Right atrium auricular region (tissue), 2 donors: ENCODE results near the gene CD44. TPM values are rescaled to one million over a fixed set of nuclear protein-coding genes. Genes with fewer than 3 reads are reported as not detected.

Experiments
- DNase-seq: peaks from one replicate; pipeline ENCODE4 v3.0.0-alpha.2; 2019; ENCODE audit warnings: low spot score
- H3K27ac ChIP-seq, 2 donors: fragments of 200-600 bp; sonication (generic); 1 replicate in 1 of 2; 2 replicates in 1 of 2; pipeline ENCODE4 v1.5.1; 2016 to 2019
- H3K27me3 ChIP-seq, 2 donors: fragments of 200-600 bp; sonication (generic); one replicate each; pipeline versions ENCODE4 v1.5.1 to v1.6.0; 2017 to 2019
- H3K36me3 ChIP-seq: fragments of 200-600 bp; sonication (generic); one replicate; pipeline ENCODE4 v1.5.1; 2016
- H3K4me1 ChIP-seq, 2 donors: fragments of 200-600 bp; sonication (generic); one replicate each; pipeline versions ENCODE4 v1.5.1 to v1.6.0; 2017 to 2019
- H3K4me3 ChIP-seq, 2 donors: fragments of 200-600 bp; sonication (generic); 1 replicate in 1 of 2; 2 replicates in 1 of 2; pipeline ENCODE4 v1.5.1; 2017 to 2019; ENCODE audit warnings: mild to moderate bottlenecking in 1 of 2, moderate library complexity in 1 of 2
- H3K9me3 ChIP-seq, 2 donors: fragments of 200-600 bp; sonication (generic); one replicate each; pipeline ENCODE4 v1.5.1; 2019
- CTCF ChIP-seq, 2 donors: fragments of 200-600 bp; sonication (generic); IDR thresholded peaks; one replicate each; pipeline ENCODE4 v1.5.1; 2019; ENCODE audit warnings: antibody characterized with exemption in 2 of 2
- total RNA-seq, 2 donors: library from RNA; depleted of rRNA; stranded (reverse); fragments of >200 nt; gene quantifications; one replicate each; pipeline ENCODE4 v1.1.0, GENCODE V29; 2016

Gene CD44
- total RNA-seq, 2 donors from 2014 or later = 26.8 to 37.3 TPM

GRCh38 chr11:35231076-35231860 lies 92.3 kb downstream of the CD44 start:
- H3K27me3 ChIP-seq = no peaks in the 10 kb centered on the region
- no peak for DNase-seq
- no peaks in the 10 kb centered on the region for H3K36me3 ChIP-seq
- no peak overlapping the region for H3K27ac ChIP-seq
- no peaks in the 10 kb centered on the region for H3K4me1 ChIP-seq
- no peak for TF ChIP-seq CTCF (IDR thresholded peaks at IDR 0.05)
- H3K4me3 ChIP-seq = no peak overlapping the region
- no peaks in the 10 kb centered on the region for H3K9me3 ChIP-seq

DNA sequence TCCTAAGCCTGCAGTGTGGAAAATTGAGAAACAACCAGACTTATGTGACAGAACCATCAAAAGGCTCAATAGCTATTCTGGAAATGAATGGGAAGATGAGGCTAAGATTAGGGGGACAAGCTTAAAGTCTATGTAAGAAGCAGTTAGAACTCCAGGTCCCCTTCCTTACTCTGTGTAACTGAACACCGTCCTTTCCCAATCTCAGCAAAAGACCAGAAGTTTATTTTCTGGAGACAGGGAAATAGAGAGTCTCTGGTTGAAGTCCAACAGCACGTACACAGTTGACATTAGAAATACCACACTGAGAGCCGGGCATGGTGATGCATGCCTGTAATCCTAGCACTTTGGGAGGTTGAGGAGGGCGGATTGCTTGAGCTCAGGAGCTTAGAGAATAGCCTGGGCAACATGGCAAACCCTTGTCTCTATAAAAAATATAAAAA lies 93.9 kb downstream of the CD44 start:
- DNase-seq = no peak
- no peaks in the 10 kb centered on the region for H3K27me3 ChIP-seq
- TF ChIP-seq CTCF (IDR thresholded peaks at IDR 0.05) = no peak
- no peak overlapping the region for H3K4me3 ChIP-seq
- no peaks in the 10 kb centered on the region for H3K9me3 ChIP-seq
- no peak overlapping the region for H3K27ac ChIP-seq
- no peaks in the 10 kb centered on the region for H3K4me1 ChIP-seq
- H3K36me3 ChIP-seq = no peaks in the 10 kb centered on the region

- Histone ChIP-seq H3K27me3 (no peaks in the 10 kb centered on the region), H3K4me3 (no peak overlapping the region), H3K36me3 (no peaks in the 10 kb centered on the region), H3K9me3 (no peaks in the 10 kb centered on the region), H3K4me1 (no peaks in the 10 kb centered on the region), H3K27ac (no peak overlapping the region)
- DNase-seq = no peak
- TF ChIP-seq CTCF (IDR thresholded peaks at IDR 0.05) = no peak
Measured at GRCh38 chr11:35233518-35233917, 94.5 kb downstream of the CD44 start.

- TF ChIP-seq CTCF (IDR thresholded peaks at IDR 0.05) = no peak
- H3K9me3 ChIP-seq = no peaks in the 10 kb centered on the region
- H3K27ac ChIP-seq = no peak overlapping the region
- H3K27me3 ChIP-seq = no peaks in the 10 kb centered on the region
- no peak overlapping the region for H3K4me3 ChIP-seq
- no peak for DNase-seq
- no peaks in the 10 kb centered on the region for H3K4me1 ChIP-seq
- no peaks in the 10 kb centered on the region for H3K36me3 ChIP-seq
Measured at GRCh38 chr11:35234460-35235156, 95.6 kb downstream of the CD44 start.

DNA sequence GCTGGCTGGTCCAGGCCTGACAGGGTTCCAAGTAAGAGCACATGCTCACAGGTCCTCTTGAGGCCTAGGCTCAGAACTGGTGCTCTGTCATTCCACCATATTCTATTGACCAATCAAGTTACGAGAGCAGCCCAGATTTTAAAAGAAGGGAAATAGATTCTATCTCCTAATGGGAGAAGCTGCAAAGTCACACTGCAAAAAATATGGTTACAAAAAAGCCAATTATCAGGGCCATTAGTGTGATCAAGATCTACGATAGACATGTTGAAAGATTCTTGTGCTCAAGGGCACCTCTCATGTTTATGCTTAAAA lies 96.1 kb downstream of the CD44 start:
- Histone ChIP-seq H3K36me3 (no peaks in the 10 kb centered on the region), H3K27ac (no peak overlapping the region), H3K4me1 (no peaks in the 10 kb centered on the region), H3K9me3 (no peaks in the 10 kb centered on the region), H3K4me3 (no peak overlapping the region), H3K27me3 (no peaks in the 10 kb centered on the region)
- no peak for DNase-seq
- no peak for TF ChIP-seq CTCF (IDR thresholded peaks at IDR 0.05)
